Effector CD8-positive, alpha-beta T cell (primary cell): Measurements from ENCODE around the gene MSN.
"Not testable (repeated sequence)": the region's sequence is repeated elsewhere in the genome, so short reads cannot be mapped to it uniquely, and the experiment has no call there.

ENCODE experiments used
- DNase-seq: peaks from one replicate; lab custom pipeline; 2025; lab: John Stamatoyannopoulos, UW
- total RNA-seq, 4 experiments: gene quantifications; one replicate each; lab custom pipeline; 2026; lab: John Stamatoyannopoulos, UW

The MSN gene
- 983 to 1,305 (median 1,190) reads per million in 4 experiments for total RNA-seq

- DNase-seq, result peak; percentile 39
These were observed at the start of gene MSN for GRCh38 chrX:65667503-65668376. Gene MSN, plus strand, starts transcription at chrX:65667654. Its CDS starts 188 bp downstream, at chrX:65667842.

GRCh38 chrX:65620096-65620705 is 47.3 kb upstream of the MSN start:
- not testable (repeated sequence) for DNase-seq

- no peak for DNase-seq
These were observed 36.7 kb upstream of the MSN start for GRCh38 chrX:65630771-65631170.

- no peak for DNase-seq
These were observed 33.6 kb upstream of the MSN start for GRCh38 chrX:65633826-65634225.

GRCh38 chrX:65634732-65635131 is 32.7 kb upstream of the MSN start:
- DNase-seq, result no peak

GRCh38 chrX:65635378-65635777 is 32.1 kb upstream of the MSN start:
- no peak for DNase-seq

- no peak for DNase-seq
These were observed 31.6 kb upstream of the MSN start for GRCh38 chrX:65635822-65636221.

GRCh38 chrX:65636261-65636660 is 31.2 kb upstream of the MSN start:
- not testable (repeated sequence) for DNase-seq

- no peak for DNase-seq
These were observed 30.1 kb upstream of the MSN start for GRCh38 chrX:65637335-65637734.

GRCh38 chrX:65642914-65643491 is 24.5 kb upstream of the MSN start:
- DNase-seq, result no peak

GRCh38 chrX:65643531-65644052 is 23.9 kb upstream of the MSN start:
- DNase-seq, result no peak

- no peak for DNase-seq
These were observed 22.7 kb upstream of the MSN start for GRCh38 chrX:65644621-65645289.

- no peak for DNase-seq
These were observed 19.7 kb upstream of the MSN start for GRCh38 chrX:65647801-65648200.

- no peak for DNase-seq
These were observed 15.4 kb upstream of the MSN start for GRCh38 chrX:65652098-65652497.

- DNase-seq, result not testable (repeated sequence)
These were observed 10.4 kb upstream of the MSN start for GRCh38 chrX:65657009-65657441.

GRCh38 chrX:65657659-65658058 is 9.8 kb upstream of the MSN start:
- no peak for DNase-seq

- no peak for DNase-seq
These were observed 9.2 kb upstream of the MSN start for GRCh38 chrX:65658229-65658628.

GRCh38 chrX:65667157-65667502 is 324 bp upstream of the MSN start:
- DNase-seq, result no peak

GRCh38 chrX:65668377-65669310 is 1.2 kb downstream of the MSN start:
- DNase-seq, result peak; percentile 11

- no peak for DNase-seq
These were observed 3.8 kb downstream of the MSN start for GRCh38 chrX:65671286-65671685.

GRCh38 chrX:65671966-65672365 is 4.5 kb downstream of the MSN start:
- no peak for DNase-seq
